Activated naive CD4-positive, alpha-beta T cell treated with anti-CD3 and anti-CD28 coated beads, Interleukin-2, amount 50 U/mL, for 24 hours (primary cell): ENCODE data around the gene CIRBP.

Source experiments
- H3K27ac Mint-ChIP-seq: one replicate; pipeline ENCODE4 v1.8.0; 2021; ENCODE audit warnings: mild to moderate bottlenecking, mixed read lengths
- H3K27me3 Mint-ChIP-seq: one replicate; pipeline ENCODE4 v1.8.0; 2021; ENCODE audit warnings: mixed read lengths
- H3K36me3 Mint-ChIP-seq: one replicate; pipeline ENCODE4 v1.8.0; 2021; ENCODE audit warnings: mixed read lengths
- H3K4me1 Mint-ChIP-seq: one replicate; pipeline ENCODE4 v1.8.0; 2021; ENCODE audit warnings: mixed read lengths
- H3K4me3 Mint-ChIP-seq: one replicate; pipeline ENCODE4 v1.8.0; 2021; ENCODE audit warnings: mild to moderate bottlenecking, mixed read lengths
- H3K9me3 Mint-ChIP-seq: one replicate; pipeline ENCODE4 v1.8.0; 2021; ENCODE audit warnings: mixed read lengths

CIRBP gene

DNA sequence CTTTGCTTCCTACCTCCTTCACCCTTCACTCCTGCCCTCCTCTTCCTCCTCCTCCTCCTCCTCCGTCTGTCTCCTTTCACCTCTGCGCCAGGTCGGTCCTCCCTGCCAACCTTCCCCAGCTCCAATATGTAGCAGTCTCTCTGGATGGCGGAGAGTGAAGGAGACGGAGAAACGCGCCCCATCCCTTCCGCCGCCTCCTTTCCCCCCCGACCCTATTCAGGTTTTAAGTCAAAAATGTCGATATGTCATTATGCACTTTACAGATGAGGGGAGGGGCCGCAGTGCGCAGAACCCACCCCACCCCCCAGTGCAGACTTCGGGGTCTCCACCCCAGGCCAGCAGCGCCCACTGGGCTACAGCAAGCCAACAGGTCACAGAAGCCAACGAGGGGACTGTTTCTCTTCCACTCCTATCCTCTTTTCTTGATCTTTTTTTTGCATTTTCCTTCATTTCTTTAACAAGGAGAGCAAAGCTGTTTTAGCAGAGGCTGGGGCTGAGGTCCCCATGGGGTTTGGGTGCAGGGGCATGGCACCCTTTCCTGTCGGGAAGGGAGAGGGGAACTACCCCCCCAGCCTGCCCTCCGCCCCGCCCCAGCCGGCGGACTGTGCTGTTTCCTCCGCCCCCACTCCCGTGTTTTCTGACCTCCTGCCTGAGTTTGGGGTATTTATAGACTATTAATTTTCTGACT is 11.5 kb upstream of the CIRBP start:
- Mint-ChIP-seq H3K36me3 (peaks cover 1% of the 10 kb centered on the region), H3K4me1 (peaks cover 46% of the 10 kb centered on the region), H3K27ac (peak overlapping the region; percentile 35), H3K9me3 (no peaks in the 10 kb centered on the region), H3K27me3 (no peaks in the 10 kb centered on the region), H3K4me3 (peak overlapping the region; percentile 30)

DNA sequence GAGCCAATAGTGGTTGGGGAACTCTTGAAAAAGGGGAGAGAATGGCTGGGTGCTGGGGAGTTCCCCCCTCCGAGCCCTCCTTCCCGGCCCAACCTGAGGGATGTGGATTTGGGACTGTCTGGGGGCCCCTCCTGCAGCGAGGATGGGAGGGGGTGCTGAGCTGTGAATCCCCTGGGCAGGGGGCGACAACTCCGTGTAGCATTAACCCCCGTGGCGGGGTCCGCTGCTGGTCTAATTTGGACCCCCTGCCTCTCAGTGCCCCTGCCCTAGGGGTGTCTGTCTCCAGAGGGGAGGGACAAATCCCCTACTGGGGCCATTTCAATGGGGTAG is 11.0 kb upstream of the CIRBP start:
- Mint-ChIP-seq H3K4me3 (peak overlapping the region; percentile 30), H3K9me3 (no peaks in the 10 kb centered on the region), H3K36me3 (peaks cover 1% of the 10 kb centered on the region), H3K27ac (no peak overlapping the region), H3K27me3 (no peaks in the 10 kb centered on the region), H3K4me1 (peaks cover 51% of the 10 kb centered on the region)

DNA sequence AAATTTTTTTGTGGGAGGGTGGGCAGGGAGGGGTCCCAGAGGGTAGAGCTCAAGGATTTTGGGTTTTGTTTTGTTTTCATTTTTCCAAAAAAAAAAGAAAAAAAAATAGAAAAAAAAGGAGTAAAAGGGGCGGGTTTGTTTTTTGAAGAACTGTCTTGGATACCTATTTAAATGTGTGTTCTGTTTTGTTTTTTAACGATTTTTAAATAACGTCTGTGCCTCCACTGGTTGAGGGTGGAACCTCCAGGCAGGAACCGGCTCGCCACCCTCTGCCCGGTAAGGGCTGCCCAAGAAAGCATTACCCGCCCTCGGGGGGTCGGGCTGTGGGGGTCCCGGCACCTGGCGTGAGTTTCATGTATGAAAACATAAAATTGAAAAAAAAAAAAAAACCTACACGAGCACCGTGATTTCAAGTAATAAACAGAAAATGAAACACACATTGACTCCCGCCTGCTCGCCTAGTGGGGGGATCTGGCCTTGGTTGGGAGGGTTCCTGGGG is 10.4 kb upstream of the CIRBP start:
- no peaks in the 10 kb centered on the region for H3K27me3 Mint-ChIP-seq
- peak overlapping the region; percentile 92 for H3K27ac Mint-ChIP-seq
- peaks cover 1% of the 10 kb centered on the region for H3K36me3 Mint-ChIP-seq
- peak overlapping the region; percentile 86 for H3K4me3 Mint-ChIP-seq
- H3K9me3 Mint-ChIP-seq: no peaks in the 10 kb centered on the region
- H3K4me1 Mint-ChIP-seq: peaks cover 50% of the 10 kb centered on the region

DNA sequence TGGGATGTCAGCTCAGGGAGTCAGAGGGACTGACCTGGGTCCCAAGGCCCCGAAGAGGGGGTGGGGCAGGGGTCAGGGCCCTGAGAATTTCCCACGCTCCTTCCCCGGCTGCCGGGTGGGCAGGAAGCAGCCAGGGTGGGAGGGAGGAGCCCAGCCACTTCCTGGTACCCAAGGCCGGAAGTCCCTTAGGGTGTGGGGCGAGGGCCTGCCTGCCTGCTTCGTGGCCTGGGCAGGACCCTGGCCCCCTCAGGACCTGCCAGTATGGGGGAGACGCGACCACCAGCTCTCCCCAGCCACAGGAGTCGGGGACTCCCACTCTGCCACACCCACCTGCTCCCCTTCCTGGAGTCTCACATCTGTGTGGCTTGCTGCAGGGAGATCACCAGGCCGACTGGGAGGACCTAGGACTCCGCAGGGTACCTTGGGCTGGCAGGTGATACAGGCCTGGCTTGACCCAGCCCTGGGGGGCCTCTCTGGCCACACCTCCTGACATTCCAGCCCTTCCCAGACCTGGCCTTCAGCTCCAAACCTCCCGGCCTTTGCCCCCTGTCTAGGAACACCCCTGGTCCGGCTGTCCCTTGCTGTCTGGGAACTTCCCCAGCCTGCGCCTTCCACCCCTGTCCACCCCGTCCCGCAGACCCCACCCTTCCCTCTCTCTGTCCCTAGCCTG is 9.8 kb upstream of the CIRBP start:
- peak overlapping the region; percentile 86 for H3K4me3 Mint-ChIP-seq
- peaks cover 1% of the 10 kb centered on the region for H3K36me3 Mint-ChIP-seq
- H3K4me1 Mint-ChIP-seq: peaks cover 50% of the 10 kb centered on the region
- H3K27me3 Mint-ChIP-seq: no peaks in the 10 kb centered on the region
- no peaks in the 10 kb centered on the region for H3K9me3 Mint-ChIP-seq
- H3K27ac Mint-ChIP-seq: peak overlapping the region; percentile 92

DNA sequence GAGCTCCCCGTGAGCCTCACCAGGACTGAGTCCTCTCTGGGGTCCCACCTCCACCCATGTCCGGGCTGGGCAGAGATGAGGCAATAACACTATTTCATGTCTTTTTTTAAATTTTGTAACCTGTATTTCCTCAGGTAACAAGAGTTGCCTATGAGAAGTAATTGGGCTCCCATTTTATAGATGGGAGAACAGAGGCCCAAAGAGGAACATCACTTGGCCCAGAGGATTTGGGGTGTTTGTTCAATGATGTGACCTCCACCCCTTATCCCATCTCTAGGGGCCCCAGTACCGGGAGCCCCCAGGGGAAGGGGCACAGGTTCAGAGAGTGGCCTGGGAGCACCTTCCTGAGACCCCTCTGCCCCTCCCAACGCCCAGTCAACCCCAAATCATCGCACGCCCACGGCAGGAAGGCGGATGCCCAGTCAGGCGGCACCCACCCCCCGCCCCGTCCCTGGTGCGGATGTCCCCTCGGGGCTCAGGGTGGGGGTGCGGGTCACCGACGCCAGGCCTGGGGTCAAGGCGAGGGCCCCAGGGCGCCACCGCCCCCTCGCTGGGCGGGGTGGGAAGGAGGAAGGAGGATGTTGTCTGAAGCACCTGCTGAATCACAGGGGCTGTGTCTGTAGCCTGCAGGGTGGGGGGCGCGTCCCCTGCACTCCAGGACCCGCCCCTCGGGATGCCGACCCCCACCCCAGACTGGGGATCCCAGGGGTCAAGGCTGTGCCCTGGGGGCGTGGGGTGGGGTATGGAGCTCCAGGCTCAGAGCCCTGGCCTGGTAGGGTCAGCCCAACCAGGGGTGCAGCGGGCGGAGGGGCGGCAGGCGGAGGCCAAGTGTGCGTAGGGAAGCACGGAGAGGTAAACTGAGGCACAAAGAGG is 9.0 kb upstream of the CIRBP start:
- Mint-ChIP-seq H3K9me3 (no peaks in the 10 kb centered on the region), H3K4me3 (peak overlapping the region; percentile 86), H3K27me3 (no peaks in the 10 kb centered on the region), H3K36me3 (peaks cover 1% of the 10 kb centered on the region), H3K27ac (peak overlapping the region; percentile 92), H3K4me1 (peaks cover 48% of the 10 kb centered on the region)

DNA sequence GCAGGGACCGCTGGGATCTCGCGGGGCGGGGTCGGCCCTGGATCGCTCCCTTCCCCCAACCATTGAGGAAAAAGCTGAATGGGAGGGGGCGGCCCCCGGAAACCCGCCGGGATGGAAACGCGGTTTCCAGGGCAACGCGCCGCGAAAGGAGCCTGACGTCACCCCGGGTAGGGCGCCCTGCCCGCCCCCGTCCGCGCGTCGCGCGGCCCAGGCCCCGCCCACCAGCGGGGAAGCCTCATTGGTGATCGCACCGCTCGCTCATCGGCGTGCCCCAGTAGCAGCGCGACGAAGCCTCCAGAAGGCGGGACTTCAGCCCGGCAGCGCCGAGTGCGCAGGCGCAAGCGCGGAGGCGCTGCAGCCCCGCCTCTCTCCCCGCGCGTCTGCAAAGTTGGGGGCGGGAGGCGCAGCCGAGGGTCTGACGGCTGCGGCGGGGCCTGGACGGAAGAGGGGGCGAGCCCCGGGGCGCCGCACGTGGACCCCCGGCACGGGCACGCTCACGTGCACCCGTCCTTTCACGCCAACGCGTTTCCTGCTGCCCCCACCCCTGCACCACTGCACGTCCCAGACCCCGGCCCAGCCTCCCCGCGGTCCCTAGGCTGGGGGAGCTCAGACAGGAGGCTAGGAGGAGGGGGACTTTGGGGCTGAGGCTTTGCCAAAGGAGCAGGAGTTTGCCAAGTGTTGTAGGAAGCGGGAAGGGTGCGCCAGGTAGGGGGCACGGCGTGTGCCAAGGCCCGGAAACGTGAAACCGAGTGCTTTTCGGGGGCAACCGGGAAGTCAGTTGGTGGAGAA is 8.2 kb upstream of the CIRBP start:
- Mint-ChIP-seq H3K4me3 (peak overlapping the region; percentile 96), H3K9me3 (no peaks in the 10 kb centered on the region), H3K27ac (peak overlapping the region; percentile 88), H3K4me1 (peaks cover 54% of the 10 kb centered on the region), H3K27me3 (no peaks in the 10 kb centered on the region), H3K36me3 (peaks cover 1% of the 10 kb centered on the region)

DNA sequence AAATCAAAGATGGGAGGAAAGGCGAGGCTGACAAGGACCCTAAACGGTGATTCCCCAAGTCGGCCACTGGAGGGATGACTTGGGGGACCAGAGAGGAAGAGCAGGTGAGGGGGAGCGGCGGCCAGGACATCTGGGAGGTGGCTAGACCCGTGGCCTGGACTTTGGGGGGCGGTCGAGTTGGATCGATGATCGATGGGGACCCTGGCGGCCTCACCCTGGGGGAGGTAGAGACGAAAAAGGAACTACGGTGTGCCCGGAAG is 7.7 kb upstream of the CIRBP start:
- H3K27ac Mint-ChIP-seq: peak overlapping the region; percentile 88
- peaks cover 1% of the 10 kb centered on the region for H3K36me3 Mint-ChIP-seq
- H3K9me3 Mint-ChIP-seq: no peaks in the 10 kb centered on the region
- H3K4me1 Mint-ChIP-seq: peaks cover 55% of the 10 kb centered on the region
- H3K4me3 Mint-ChIP-seq: peak overlapping the region; percentile 96
- no peaks in the 10 kb centered on the region for H3K27me3 Mint-ChIP-seq

DNA sequence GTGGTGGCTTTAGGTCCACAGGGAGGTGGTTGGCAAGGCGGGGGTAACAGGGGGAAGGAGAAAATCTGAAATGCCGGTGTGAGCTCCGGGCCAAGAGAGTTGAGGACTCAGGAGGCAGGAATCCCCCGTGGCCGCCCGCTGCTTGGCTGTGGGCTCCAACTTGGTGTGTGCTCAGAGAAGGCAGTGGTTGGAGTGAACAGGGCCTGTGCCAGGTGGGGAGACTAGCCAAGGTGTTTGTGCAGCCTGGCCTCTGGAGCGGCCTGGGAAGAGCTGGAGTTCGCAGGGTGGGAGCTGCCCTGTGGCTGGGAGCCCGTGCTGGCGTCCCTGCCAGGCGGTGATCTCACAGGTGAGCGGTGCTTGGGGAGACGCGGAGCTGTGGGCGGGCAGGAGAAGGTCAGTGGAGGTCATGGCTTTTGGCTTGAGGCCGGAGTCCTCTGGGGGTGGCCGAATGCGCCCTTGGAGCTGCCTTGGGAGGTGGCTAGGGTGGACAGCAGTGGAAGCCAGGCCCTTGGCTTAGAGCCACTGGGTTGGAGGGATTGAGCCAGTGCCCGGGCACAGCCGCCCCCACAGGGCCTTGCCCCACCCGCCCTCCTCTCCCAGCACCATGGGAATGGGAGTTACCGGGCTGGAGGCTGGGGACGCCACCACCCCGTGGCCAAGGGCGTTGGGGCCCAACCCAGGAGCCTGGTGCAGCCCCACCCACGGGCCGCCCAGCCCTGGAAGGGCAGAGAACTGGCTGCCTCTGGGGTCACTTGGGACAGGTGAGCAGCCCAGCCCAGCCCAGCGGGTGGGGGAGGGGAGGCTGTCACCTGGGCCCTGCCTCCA is 7.1 kb upstream of the CIRBP start:
- Mint-ChIP-seq H3K36me3 (peaks cover 1% of the 10 kb centered on the region), H3K9me3 (no peaks in the 10 kb centered on the region), H3K4me3 (peak overlapping the region; percentile 96), H3K27ac (peak overlapping the region; percentile 88), H3K27me3 (no peaks in the 10 kb centered on the region), H3K4me1 (peaks cover 55% of the 10 kb centered on the region)

DNA sequence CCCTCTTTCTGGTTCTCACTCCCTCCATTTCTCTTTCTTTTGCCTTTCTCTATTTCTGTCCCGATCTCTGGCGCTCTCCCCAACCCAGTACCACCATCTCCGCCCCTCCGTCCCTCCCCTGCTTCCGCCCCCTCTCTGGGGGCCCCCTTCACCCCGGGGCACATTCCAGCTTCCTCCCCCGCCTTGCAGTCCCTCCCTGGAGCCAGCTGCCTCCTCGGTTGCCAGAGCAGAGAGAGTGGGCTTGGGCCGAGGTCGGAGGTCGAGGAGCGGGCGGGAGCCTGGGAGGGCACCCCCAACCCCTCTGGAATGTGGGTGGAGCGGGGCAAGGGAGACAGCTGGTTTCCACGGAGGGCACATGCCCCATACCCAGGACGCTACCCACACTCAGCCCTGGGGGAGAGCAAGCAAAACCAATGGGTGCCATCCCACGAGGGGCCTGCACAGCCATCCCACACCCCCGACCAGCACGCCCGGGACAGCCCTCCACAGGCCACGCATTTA is 6.5 kb upstream of the CIRBP start:
- Mint-ChIP-seq H3K36me3 (peaks cover 1% of the 10 kb centered on the region), H3K9me3 (no peaks in the 10 kb centered on the region), H3K4me3 (peak overlapping the region; percentile 42), H3K4me1 (peaks cover 56% of the 10 kb centered on the region), H3K27ac (no peak overlapping the region), H3K27me3 (no peaks in the 10 kb centered on the region)

DNA sequence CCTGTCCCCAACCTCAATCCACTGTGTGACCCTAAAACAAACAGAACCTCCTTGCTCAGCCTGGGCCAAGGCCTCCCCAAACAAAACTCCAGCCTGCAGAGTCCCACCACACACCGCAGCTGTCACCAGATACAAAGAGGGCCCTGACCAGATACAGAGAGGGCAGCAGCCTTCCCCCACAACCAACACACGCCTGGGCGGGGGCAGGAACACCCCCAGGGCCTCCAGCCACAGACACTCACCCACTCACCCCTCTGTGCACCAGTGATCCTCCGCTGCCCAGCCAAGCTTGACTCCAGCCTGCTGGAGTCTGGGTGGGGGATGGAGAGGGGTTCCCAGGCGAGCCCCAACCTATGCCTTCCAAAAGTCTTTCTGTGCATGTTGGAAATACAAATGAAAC is 5.9 kb upstream of the CIRBP start:
- Mint-ChIP-seq H3K4me1 (peaks cover 54% of the 10 kb centered on the region), H3K4me3 (peak overlapping the region; percentile 15)

DNA sequence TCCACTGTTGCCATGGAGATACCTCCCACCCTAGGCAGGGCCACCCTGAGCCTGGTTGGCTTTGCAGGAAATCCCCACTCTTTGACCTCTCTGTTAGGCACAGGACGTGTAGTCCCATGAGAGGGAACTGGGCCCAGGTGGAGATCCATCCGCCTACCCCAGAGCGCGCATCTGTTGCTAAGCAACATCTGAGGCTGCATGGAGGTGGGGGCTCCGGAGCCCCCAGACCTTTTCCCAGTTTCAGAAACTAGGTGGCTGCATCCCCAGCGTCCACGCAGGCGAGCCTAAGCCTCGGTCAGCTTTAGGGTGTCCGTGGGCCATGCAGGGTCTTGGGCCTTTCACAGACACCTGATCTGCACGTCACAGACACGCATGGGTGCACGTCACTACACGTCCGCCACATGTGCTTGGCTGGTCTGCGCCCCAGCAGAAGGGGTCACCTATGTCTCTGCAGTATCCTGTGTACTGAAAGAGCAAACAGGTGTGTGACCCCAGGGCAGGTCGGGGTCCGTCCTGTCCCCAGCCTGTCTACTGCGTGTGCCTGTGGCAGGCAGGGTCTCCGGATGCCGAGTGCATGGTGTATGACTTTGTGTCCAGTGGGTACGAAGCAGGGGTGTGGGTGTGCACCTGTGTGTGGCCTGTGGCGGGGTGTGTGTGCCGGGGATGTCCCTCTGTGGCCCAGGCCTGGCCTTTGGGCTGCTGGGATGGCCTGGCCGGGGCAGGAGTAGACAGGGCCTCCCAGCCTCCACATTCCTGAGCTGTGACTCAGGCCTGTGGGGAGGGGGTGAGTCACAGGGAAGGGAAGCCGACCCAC is 4.1 kb upstream of the CIRBP start:
- Mint-ChIP-seq H3K9me3 (no peaks in the 10 kb centered on the region), H3K4me1 (peaks cover 48% of the 10 kb centered on the region), H3K4me3 (peak overlapping the region; percentile 59), H3K36me3 (peaks cover under 1% of the 10 kb centered on the region), H3K27ac (peak overlapping the region; percentile 70), H3K27me3 (no peaks in the 10 kb centered on the region)

More for the DNA sequence above, 5.9 kb upstream of the CIRBP start:
- Mint-ChIP-seq H3K9me3 (no peaks in the 10 kb centered on the region), H3K27me3 (no peaks in the 10 kb centered on the region), H3K36me3 (no peaks in the 10 kb centered on the region), H3K27ac (peak overlapping the region; percentile 23)

DNA sequence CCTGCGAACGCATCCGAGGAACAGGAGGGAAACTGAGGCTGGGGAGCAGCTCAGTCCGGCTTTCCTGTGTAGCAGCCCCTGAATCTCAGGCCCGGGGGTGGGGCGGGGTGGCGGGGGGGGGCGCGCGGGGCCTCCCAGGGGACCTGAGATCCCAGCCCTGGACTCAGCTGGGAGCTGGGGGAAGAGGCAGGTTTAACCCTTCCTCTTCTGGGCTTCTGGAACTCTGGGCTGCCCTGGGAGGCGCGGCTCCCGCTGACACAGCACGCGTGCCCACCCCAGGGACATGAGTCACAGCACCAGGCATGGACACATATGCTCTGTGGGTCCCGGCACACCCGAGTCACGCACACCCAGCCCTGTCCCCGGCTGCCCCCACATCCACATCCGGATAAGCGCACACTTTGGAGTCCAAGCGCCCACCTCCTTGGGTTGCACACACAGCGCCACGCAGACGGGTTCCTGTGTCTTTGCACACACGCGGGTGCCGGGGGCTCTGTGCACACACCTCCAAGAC is 3.5 kb upstream of the CIRBP start:
- Mint-ChIP-seq H3K9me3 (no peaks in the 10 kb centered on the region), H3K27ac (peak overlapping the region; percentile 23), H3K27me3 (no peaks in the 10 kb centered on the region), H3K4me3 (peak overlapping the region; percentile 23), H3K36me3 (peaks cover 5% of the 10 kb centered on the region), H3K4me1 (peaks cover 54% of the 10 kb centered on the region)

DNA sequence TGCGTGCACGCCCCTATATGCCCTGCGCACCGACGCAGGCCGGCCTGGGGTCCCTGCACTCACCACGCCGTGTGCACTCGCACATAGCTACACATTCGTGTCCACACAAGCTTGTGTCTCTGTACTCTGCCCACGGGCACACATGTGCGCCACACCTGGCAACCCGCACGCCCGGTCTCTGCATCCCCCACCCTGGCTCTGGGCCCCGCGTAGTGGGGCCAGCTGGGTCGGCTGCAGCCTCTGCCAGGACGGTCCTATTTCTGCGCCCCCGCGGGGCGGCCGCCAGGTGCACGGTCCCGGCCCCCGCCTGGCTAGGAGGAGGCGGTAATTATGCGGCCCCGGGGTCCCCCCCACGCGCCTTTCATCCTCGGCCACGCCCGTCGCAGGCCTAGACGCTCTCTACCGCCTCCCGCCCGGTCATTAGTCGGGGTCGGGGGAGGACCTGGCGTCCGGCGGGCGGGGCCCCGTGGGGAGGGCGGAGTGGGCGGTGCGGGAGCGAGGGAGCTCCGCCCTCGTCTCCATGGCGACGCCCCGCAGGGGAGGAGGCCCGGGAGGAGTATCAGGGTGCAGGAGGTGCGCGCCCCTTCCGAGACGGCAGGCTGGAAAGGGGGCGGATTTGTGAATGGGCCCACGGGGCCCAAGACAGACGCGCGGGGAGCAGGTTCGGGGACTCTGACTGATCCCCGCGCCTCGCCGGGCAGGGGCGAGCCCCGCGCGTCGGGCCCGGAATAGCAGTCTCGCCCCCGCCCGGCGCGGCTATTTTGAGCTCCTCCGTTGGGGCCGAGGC is 2.8 kb upstream of the CIRBP start:
- H3K27me3 Mint-ChIP-seq: no peaks in the 10 kb centered on the region
- H3K27ac Mint-ChIP-seq: no peak overlapping the region
- no peaks in the 10 kb centered on the region for H3K9me3 Mint-ChIP-seq
- peaks cover 59% of the 10 kb centered on the region for H3K4me1 Mint-ChIP-seq
- peaks cover 11% of the 10 kb centered on the region for H3K36me3 Mint-ChIP-seq
- peak overlapping the region; percentile 23 for H3K4me3 Mint-ChIP-seq
